Caco-2 (cell line): Measurements from ENCODE around the gene BTBD7. TPM values are rescaled to one million over a fixed set of nuclear protein-coding genes. Genes with fewer than 3 reads are reported as not detected.
A peak's percentile ranks its signal among the peaks of the same experiment; 100 is the strongest.

Experiments
- BruUV-seq: library from RNA; stranded (reverse); fragments of 400-500 nt; replicated peaks from 2 replicates; lab custom pipeline; 2021; lab: Mats Ljungman, UMichigan
- CTCF ChIA-PET: fragments of 300-600 bp; sonication (Branson Sonifier 250); formaldehyde crosslinking; loops from one replicate; lab custom pipeline; 2022; ENCODE audit warnings: antibody characterized with exemption; lab: Charles Lee
- POLR2A ChIA-PET: fragments of 300-600 bp; sonication (Branson Sonifier 250); formaldehyde crosslinking; loops from one replicate; lab custom pipeline; 2022; ENCODE audit warnings: antibody characterized with exemption; lab: Charles Lee
- DNase-seq, 2 experiments: peaks; one replicate each; pipeline versions ENCODE4 v3.0.0 to v3.0.0-alpha.2; 2020 to 2022
- H3K27me3 ChIP-seq: replicated peaks from 2 replicates; pipeline ENCODE4 v1.6.0; 2011; ENCODE audit warnings: low read length; ENCODE audit not compliant: control insufficient read depth, insufficient read depth
- H3K36me3 ChIP-seq: 2 replicates; pipeline ENCODE4 v1.5.1; 2011; ENCODE audit warnings: low read length; ENCODE audit not compliant: control insufficient read depth, insufficient read depth
- H3K4me1 ChIP-seq: fragments of 250-450 bp; sonication (Bioruptor Pico); 2 replicates; pipeline ENCODE4 v1.5.1; 2020; ENCODE audit warnings: mild to moderate bottlenecking
- H3K4me3 ChIP-seq: 2 replicates; pipeline ENCODE4 v1.5.1; 2011; ENCODE audit warnings: low read depth, mild to moderate bottlenecking, control low read depth, low read length
- H3K9me3 ChIP-seq: fragments of 250-450 bp; sonication (Bioruptor Pico); 2 replicates; pipeline ENCODE4 v1.5.1; 2020; ENCODE audit warnings: mild to moderate bottlenecking, moderate library complexity
- H3K27ac Mint-ChIP-seq: one replicate; pipeline ENCODE4 v1.8.0; 2022; ENCODE audit warnings: mixed read lengths; ENCODE audit not compliant: unreplicated experiment
- H3K27me3 Mint-ChIP-seq: one replicate; pipeline ENCODE4 v1.8.0; 2022; ENCODE audit warnings: mixed read lengths; ENCODE audit not compliant: insufficient read depth, unreplicated experiment
- H3K36me3 Mint-ChIP-seq: one replicate; pipeline ENCODE4 v1.8.0; 2022; ENCODE audit warnings: mild to moderate bottlenecking, mixed read lengths; ENCODE audit not compliant: insufficient read depth, unreplicated experiment
- H3K4me1 Mint-ChIP-seq: one replicate; pipeline ENCODE4 v1.8.0; 2022; ENCODE audit warnings: low read depth, mixed read lengths; ENCODE audit not compliant: unreplicated experiment
- H3K4me3 Mint-ChIP-seq: one replicate; pipeline ENCODE4 v1.8.0; 2022; ENCODE audit warnings: mild to moderate bottlenecking, moderate library complexity, mixed read lengths; ENCODE audit not compliant: unreplicated experiment
- H3K9me3 Mint-ChIP-seq: one replicate; pipeline ENCODE4 v1.8.0; 2022; ENCODE audit warnings: mixed read lengths; ENCODE audit not compliant: unreplicated experiment
- CTCF ChIP-seq, 2 experiments: fragments of 200-600 bp in 1 of 2; IDR thresholded peaks; 1 replicate in 1 of 2; 2 replicates in 1 of 2; pipeline versions ENCODE4 v1.5.1 to v1.8.0; 2011 to 2022; ENCODE audit warnings: antibody characterized with exemption in 1 of 2, control low read depth in 1 of 2, inconsistent platforms in 1 of 2, low read depth in 1 of 2, low read length in 1 of 2, mild to moderate bottlenecking in 1 of 2, moderate library complexity in 1 of 2; ENCODE audit not compliant: insufficient read depth in 1 of 2, severe bottlenecking in 1 of 2, unreplicated experiment in 1 of 2
- intact Hi-C: fragments of 100-400 bp; cut with micrococcal nuclease; formaldehyde crosslinking; loops from one replicate; pipeline ENCODE4 v1.10.0; 2022; ENCODE audit not compliant: unreplicated experiment
- total RNA-seq: library from RNA; stranded (reverse); gene quantifications from 2 replicates; pipeline ENCODE4 v1.2.3, GENCODE V29; 2022

Gene BTBD7
- total RNA-seq, 1 experiment from 2014 or later: 32.2 TPM

GRCh38 chr14:93271111-93271510 is 61.7 kb downstream of the BTBD7 start:
- H3K27ac Mint-ChIP-seq: no peak overlapping the region
- intact Hi-C loops: no loop called here
- Histone ChIP-seq H3K4me1 (peaks cover 22% of the 10 kb centered on the region), H3K9me3 (no peaks in the 10 kb centered on the region), H3K36me3 (no peaks in the 10 kb centered on the region), H3K27me3 (no peaks in the 10 kb centered on the region), H3K4me3 (no peak overlapping the region)
- no peaks in the 10 kb centered on the region for H3K27me3 Mint-ChIP-seq
- DNase-seq: no peak
- no peaks in the 10 kb centered on the region for H3K36me3 Mint-ChIP-seq
- no peaks in the 10 kb centered on the region for H3K9me3 Mint-ChIP-seq
- BruUV-seq: no TSS peak
- H3K4me3 Mint-ChIP-seq: no peak overlapping the region
- peaks cover 34% of the 10 kb centered on the region for H3K4me1 Mint-ChIP-seq
- TF ChIP-seq CTCF (IDR thresholded peaks at IDR 0.05; ENCODE audit: insufficient read depth in 1 of 2, low read depth in 1 of 2, low read length in 1 of 2, severe bottlenecking in 1 of 2, unreplicated experiment in 1 of 2): no peak
- CTCF ChIA-PET: no interaction called here
- POLR2A ChIA-PET: no interaction called here

GRCh38 chr14:93269341-93270068 is 63.3 kb downstream of the BTBD7 start:
- Mint-ChIP-seq H3K9me3 (no peaks in the 10 kb centered on the region), H3K36me3 (no peaks in the 10 kb centered on the region), H3K4me1 (peaks cover 36% of the 10 kb centered on the region), H3K27ac (no peak overlapping the region), H3K4me3 (no peak overlapping the region), H3K27me3 (no peaks in the 10 kb centered on the region)
- intact Hi-C loops: no loop called here
- no peak for TF ChIP-seq CTCF (IDR thresholded peaks at IDR 0.05; ENCODE audit: insufficient read depth in 1 of 2, low read depth in 1 of 2, low read length in 1 of 2, severe bottlenecking in 1 of 2, unreplicated experiment in 1 of 2)
- Histone ChIP-seq H3K27me3 (no peaks in the 10 kb centered on the region), H3K4me3 (no peak overlapping the region), H3K4me1 (peaks cover 22% of the 10 kb centered on the region), H3K36me3 (no peaks in the 10 kb centered on the region), H3K9me3 (no peaks in the 10 kb centered on the region)
- ChIA-PET CTCF (no interaction called here), POLR2A (no interaction called here)
- DNase-seq: no peak
- BruUV-seq: no TSS peak

- no peak for DNase-seq
- no peaks in the 10 kb centered on the region for H3K9me3 ChIP-seq
- no peaks in the 10 kb centered on the region for H3K27me3 ChIP-seq
- Mint-ChIP-seq H3K4me1 (peaks cover 36% of the 10 kb centered on the region), H3K9me3 (no peaks in the 10 kb centered on the region), H3K27me3 (no peaks in the 10 kb centered on the region), H3K4me3 (peak overlapping the region; percentile 6), H3K27ac (peak overlapping the region; percentile 71), H3K36me3 (peaks cover 9% of the 10 kb centered on the region)
- ChIA-PET POLR2A (interaction anchor here (1.0 kb wide), 1 partner anchor 9 kb away, joined by 9 read pairs; no protein-coding TSS in a partner anchor), CTCF (interaction anchor here (0.7 kb wide), 1 partner anchor 231 kb away, joined by 3 read pairs; no protein-coding TSS in a partner anchor)
- intact Hi-C loops: no loop called here
- H3K4me3 ChIP-seq: no peak overlapping the region
- BruUV-seq: no TSS peak
- H3K36me3 ChIP-seq: no peaks in the 10 kb centered on the region
- TF ChIP-seq CTCF (IDR thresholded peaks at IDR 0.05; ENCODE audit: insufficient read depth in 1 of 2, low read depth in 1 of 2, low read length in 1 of 2, severe bottlenecking in 1 of 2, unreplicated experiment in 1 of 2): no peak
- H3K4me1 ChIP-seq: peaks cover 22% of the 10 kb centered on the region
Observed at GRCh38 chr14:93268406-93268805, 64.4 kb downstream of the BTBD7 start.
